ENCODE measurements around the gene LRRC37A2.
"Not testable (repeated sequence)": the region's sequence is repeated elsewhere in the genome, so short reads cannot be mapped to it uniquely, and the experiment has no call there.

The LRRC37A2 gene

GRCh38 chr17:46512168-46512567 lies at the start of gene LRRC37A2:
TSS of gene LRRC37A2 (plus strand) at chr17:46512468. CDS start at chr17:46512713, 245 bp downstream.
- DNase-seq (ENCODE audit: low read depth in 4 of 4, low spot score in 1 of 4): not testable (repeated sequence)

GRCh38 chr17:46467618-46468017 lies 44.6 kb upstream of the LRRC37A2 start:
- not testable (repeated sequence) for DNase-seq (ENCODE audit: low read depth in 4 of 4, low spot score in 1 of 4)

GRCh38 chr17:46474489-46474888 lies 37.8 kb upstream of the LRRC37A2 start:
- not testable (repeated sequence) for DNase-seq (ENCODE audit: low read depth in 4 of 4, low spot score in 1 of 4)

DNA sequence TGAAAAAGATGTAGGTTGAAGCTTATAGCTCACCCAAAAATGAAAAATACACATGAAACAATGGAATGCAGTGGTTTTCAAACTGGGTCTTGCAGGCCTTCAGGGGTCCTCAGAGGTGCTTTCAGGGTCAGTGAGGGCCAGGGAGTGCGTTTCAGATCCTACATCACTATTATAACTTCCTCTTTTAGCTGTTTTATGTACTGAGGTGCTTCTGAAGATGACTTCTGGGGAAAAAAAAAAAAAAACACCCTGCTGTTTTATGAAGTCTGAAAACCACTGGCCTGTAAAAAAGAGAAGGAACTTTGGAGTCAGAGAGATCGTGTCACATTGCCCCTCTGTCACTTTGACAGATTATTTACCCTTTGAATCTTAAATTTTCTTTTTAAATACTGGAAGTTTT lies 36.7 kb upstream of the LRRC37A2 start:
- DNase-seq (ENCODE audit: low read depth in 4 of 4, low spot score in 1 of 4): not testable (repeated sequence)

DNA sequence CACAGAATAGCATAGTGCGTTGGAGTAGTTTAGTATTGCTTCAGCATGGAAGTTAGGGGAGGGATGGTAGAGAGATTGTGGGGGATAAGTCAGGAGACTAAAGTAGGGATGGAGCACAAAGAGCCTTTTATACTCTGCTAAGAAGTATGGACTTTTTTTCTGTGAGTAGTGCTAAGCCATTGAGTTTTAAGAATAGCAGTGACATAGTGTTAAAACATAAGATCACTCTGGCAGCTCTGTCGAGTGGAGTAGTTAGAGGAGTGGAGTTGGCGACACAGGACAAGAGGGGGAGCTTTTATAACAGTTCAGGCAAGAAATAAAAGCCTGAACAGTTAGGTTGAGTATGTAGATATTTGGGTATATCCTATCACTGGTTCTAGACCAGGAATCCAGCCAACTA lies 33.4 kb upstream of the LRRC37A2 start:
- DNase-seq (ENCODE audit: low read depth in 4 of 4, low spot score in 1 of 4): not testable (repeated sequence)

DNA sequence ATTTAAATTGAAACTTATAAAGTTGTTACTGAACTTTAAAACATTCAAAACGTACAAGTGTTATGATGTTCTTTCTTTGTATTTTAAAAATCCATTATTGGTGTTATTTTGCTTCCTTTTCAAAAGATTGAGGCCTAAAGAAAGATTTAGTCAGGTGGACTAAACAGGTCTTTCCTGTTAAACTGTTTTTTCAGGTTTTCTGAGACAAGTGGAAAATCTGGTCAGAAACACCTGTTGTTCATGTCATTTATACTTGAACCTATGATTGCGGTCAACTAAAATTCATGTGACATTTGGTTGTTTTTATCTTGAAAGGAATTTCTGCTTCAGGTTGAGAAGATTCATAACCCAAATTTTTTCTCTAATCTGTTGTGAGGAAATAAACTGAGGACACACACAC lies 31.0 kb upstream of the LRRC37A2 start:
- not testable (repeated sequence) for DNase-seq (ENCODE audit: low read depth in 4 of 4, low spot score in 1 of 4)

DNA sequence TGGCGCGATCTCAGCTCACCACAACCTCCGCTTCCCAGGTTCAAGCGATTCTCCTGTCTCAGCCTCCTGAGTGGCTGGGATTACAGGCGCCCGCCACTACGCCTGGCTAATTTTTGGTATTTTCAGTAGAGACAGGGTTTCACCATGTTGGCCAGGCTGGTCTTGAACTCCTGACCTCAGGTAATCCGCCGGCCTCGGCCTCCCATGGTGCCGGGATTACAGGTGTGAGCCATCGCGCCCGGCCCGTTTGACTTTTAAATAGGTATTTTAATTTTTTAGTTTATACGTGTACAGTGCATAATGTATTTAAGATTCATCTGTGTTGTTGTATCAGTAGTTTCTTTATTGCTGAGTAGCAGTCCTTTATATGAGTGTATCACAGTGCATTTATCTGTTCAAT lies 20.2 kb upstream of the LRRC37A2 start:
- not testable (repeated sequence) for DNase-seq (ENCODE audit: low read depth in 4 of 4, low spot score in 1 of 4)

- not testable (repeated sequence) for DNase-seq (ENCODE audit: low read depth in 4 of 4, low spot score in 1 of 4)
These were observed 12.7 kb upstream of the LRRC37A2 start for GRCh38 chr17:46499437-46500139.

DNA sequence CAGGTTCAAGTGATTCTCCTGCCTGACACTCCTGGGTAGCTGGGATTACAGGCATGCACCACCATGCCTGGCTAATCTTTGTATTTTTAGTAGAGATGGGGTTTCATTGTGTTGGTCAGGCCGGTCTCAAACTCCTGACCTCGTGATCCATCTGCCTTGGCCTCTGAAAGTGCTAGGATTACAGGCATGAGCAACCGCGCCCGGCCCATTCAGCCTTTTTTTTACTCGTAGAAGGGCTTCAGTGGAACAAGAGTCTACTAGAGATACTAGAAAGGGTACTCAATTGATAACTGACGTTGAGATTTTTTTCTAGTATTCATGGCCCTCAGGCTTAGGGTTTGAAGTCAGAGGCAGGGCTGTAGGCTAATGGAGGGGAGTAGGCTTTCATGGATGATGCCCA lies 6.4 kb upstream of the LRRC37A2 start:
- DNase-seq (ENCODE audit: low read depth in 4 of 4, low spot score in 1 of 4): not testable (repeated sequence)

- not testable (repeated sequence) for DNase-seq (ENCODE audit: low read depth in 4 of 4, low spot score in 1 of 4)
These were observed 22.4 kb downstream of the LRRC37A2 start for GRCh38 chr17:46534716-46535115.

- DNase-seq (ENCODE audit: low read depth in 4 of 4, low spot score in 1 of 4): not testable (repeated sequence)
These were observed 36.3 kb downstream of the LRRC37A2 start for GRCh38 chr17:46548607-46549006.

- not testable (repeated sequence) for DNase-seq (ENCODE audit: low read depth in 4 of 4, low spot score in 1 of 4)
These were observed 46.9 kb downstream of the LRRC37A2 start for GRCh38 chr17:46559155-46559554.

- not testable (repeated sequence) for DNase-seq (ENCODE audit: low read depth in 4 of 4, low spot score in 1 of 4)
These were observed 47.8 kb downstream of the LRRC37A2 start for GRCh38 chr17:46560048-46560447.

GRCh38 chr17:46566284-46566683 lies 54.0 kb downstream of the LRRC37A2 start:
- DNase-seq (ENCODE audit: low read depth in 4 of 4, low spot score in 1 of 4): not testable (repeated sequence)

GRCh38 chr17:46566980-46567379 lies 54.7 kb downstream of the LRRC37A2 start:
- not testable (repeated sequence) for DNase-seq (ENCODE audit: low read depth in 4 of 4, low spot score in 1 of 4)

GRCh38 chr17:46571796-46572195 lies 59.5 kb downstream of the LRRC37A2 start:
- DNase-seq (ENCODE audit: low read depth in 4 of 4, low spot score in 1 of 4): not testable (repeated sequence)

GRCh38 chr17:46579083-46580075 lies 67.1 kb downstream of the LRRC37A2 start, which contains the start of gene ARL17A:
TSS of gene ARL17A (minus strand) at chr17:46579691. CDS start at chr17:46576322, 3,369 bp downstream.
- peak in 3 of 4 experiments; percentile 9 to 59 (median 55) for DNase-seq (ENCODE audit: low read depth in 4 of 4, low spot score in 1 of 4)

- not testable (repeated sequence) for DNase-seq (ENCODE audit: low read depth in 4 of 4, low spot score in 1 of 4)
These were observed 67.8 kb downstream of the LRRC37A2 start for GRCh38 chr17:46580082-46580481.

GRCh38 chr17:46585444-46585843 lies 73.2 kb downstream of the LRRC37A2 start:
- DNase-seq (ENCODE audit: low read depth in 4 of 4, low spot score in 1 of 4): not testable (repeated sequence)

GRCh38 chr17:46590157-46591146 lies 78.2 kb downstream of the LRRC37A2 start, which contains the start of gene NSF:
TSS of gene NSF (plus strand) at chr17:46590669. CDS start at chr17:46590776, 107 bp downstream.
- not testable (repeated sequence) for DNase-seq (ENCODE audit: low read depth in 4 of 4, low spot score in 1 of 4)
